T follicular helper cell (primary cell): ENCODE measurements around the gene CCDC40.

Experiments
- DNase-seq: peaks from one replicate; pipeline ENCODE4 v3.0.0-alpha.2; 2020; ENCODE audit warnings: low read depth

Gene CCDC40

GRCh38 chr17:80102664-80103448, 66.4 kb downstream of the CCDC40 start:
- no peak for DNase-seq

- DNase-seq, result no peak
These were observed 67.1 kb downstream of the CCDC40 start for GRCh38 chr17:80103449-80104085.

GRCh38 chr17:80104321-80104955, 68.0 kb downstream of the CCDC40 start:
- DNase-seq, result no peak

- no peak for DNase-seq
These were observed 68.5 kb downstream of the CCDC40 start for GRCh38 chr17:80104956-80105375.

- DNase-seq, result no peak
These were observed 69.3 kb downstream of the CCDC40 start for GRCh38 chr17:80105762-80106161.

GRCh38 chr17:80106176-80106575, 69.7 kb downstream of the CCDC40 start:
- no peak for DNase-seq

GRCh38 chr17:80106751-80107150, 70.3 kb downstream of the CCDC40 start:
- DNase-seq, result no peak

- no peak for DNase-seq
These were observed 71.0 kb downstream of the CCDC40 start for GRCh38 chr17:80107231-80108021.

- DNase-seq, result no peak
These were observed 71.9 kb downstream of the CCDC40 start for GRCh38 chr17:80108036-80108971.

- no peak for DNase-seq
These were observed 72.7 kb downstream of the CCDC40 start for GRCh38 chr17:80109066-80109660.

GRCh38 chr17:80109713-80110446, 73.4 kb downstream of the CCDC40 start:
- DNase-seq, result no peak

GRCh38 chr17:80110447-80110812, 74.0 kb downstream of the CCDC40 start:
- DNase-seq, result no peak

GRCh38 chr17:80110927-80111701, 74.7 kb downstream of the CCDC40 start:
- no peak for DNase-seq

- no peak for DNase-seq
These were observed 75.4 kb downstream of the CCDC40 start for GRCh38 chr17:80111702-80112470.

GRCh38 chr17:80112471-80113032, 76.1 kb downstream of the CCDC40 start:
- DNase-seq, result no peak

GRCh38 chr17:80113033-80113484, 76.6 kb downstream of the CCDC40 start:
- DNase-seq, result no peak

- no peak for DNase-seq
These were observed 78.3 kb downstream of the CCDC40 start for GRCh38 chr17:80114758-80115157.

- DNase-seq, result no peak
These were observed 78.7 kb downstream of the CCDC40 start for GRCh38 chr17:80115159-80115558.
